CD4-positive, alpha-beta T cell treated with Interleukin-4 for 4 hours (primary cell): Measurements from ENCODE around the gene PLXND1.

Experiments
- DNase-seq: peaks from one replicate; pipeline ENCODE4 v3.0.0-alpha.2; 2020

PLXND1 gene

DNA sequence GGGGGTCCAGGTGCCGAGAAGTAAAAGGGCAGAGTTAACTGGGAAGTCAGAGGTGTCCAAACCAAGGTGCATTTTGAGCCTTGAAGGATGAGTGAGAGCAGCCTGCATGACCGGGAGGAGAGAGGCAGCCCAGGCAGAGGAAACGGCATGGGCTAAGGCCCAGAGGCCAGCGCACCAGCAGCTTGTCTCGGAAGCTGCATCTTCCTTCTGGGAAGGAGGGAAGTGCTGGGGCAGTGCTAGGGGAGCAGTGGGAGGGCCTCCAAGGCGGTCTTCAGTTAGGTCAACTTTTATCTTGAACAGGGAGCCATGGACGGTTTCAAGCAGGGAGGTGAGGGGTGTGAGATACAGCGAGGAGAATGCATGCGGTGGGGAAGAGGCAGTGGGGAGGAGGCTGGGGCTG lies 62.5 kb downstream of the PLXND1 start:
- DNase-seq = no peak

DNA sequence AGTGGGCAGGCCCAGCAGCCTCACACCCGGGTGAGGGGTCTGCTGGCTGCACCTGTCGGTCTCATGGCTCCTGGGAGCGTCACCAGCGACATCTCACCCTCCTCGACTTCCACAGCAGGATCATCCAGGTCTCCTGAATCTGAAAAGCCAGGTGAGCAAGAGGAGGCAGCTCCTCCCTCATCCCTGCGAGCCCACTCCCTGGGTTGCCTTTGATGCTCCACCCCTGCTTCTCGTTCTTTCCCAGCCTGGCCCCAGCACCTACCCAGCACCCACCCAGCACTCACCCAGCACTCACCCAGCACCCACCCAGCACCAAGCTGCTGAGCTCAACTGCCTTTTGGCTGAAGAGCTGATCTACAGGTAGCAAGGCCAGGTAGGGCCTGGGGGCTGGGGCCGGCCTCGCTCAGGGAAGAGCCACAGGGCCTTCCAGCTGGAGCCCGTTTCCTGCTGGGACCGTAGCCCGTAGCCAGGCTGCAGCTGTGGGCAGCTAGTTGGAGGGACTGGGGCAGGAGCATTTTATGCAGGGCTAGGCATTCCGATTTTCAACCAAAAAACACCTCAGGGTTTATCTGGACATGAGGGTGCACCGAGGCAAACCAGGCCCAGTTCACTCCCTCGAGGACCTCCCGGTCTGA lies 63.2 kb downstream of the PLXND1 start, which contains the start of gene H1-8:
TSS of gene H1-8 (plus strand) at position 20 of the 635 bp plus-strand sequence. CDS start at position 64, 44 bp downstream.
- DNase-seq = no peak

DNA sequence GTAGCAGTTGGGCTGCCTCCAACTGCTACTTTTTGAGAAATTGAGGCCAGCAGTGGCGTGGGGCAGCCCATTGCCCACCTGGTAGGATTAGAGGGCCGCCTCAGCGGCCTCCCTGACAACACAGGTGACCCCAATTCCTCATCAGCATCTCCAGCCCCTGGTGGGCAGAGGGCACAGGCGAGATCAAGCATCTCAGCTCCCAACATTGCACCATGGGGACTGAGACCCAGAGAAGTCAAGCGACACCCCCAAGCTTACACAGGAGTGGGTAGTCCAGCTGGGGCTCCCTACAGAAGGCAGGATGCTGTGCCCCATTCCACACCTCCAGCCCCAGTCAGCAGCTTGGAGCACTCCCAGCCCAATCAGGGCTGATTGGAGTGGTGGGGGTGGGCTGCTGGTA lies 63.7 kb downstream of the PLXND1 start:
- no peak for DNase-seq

DNA sequence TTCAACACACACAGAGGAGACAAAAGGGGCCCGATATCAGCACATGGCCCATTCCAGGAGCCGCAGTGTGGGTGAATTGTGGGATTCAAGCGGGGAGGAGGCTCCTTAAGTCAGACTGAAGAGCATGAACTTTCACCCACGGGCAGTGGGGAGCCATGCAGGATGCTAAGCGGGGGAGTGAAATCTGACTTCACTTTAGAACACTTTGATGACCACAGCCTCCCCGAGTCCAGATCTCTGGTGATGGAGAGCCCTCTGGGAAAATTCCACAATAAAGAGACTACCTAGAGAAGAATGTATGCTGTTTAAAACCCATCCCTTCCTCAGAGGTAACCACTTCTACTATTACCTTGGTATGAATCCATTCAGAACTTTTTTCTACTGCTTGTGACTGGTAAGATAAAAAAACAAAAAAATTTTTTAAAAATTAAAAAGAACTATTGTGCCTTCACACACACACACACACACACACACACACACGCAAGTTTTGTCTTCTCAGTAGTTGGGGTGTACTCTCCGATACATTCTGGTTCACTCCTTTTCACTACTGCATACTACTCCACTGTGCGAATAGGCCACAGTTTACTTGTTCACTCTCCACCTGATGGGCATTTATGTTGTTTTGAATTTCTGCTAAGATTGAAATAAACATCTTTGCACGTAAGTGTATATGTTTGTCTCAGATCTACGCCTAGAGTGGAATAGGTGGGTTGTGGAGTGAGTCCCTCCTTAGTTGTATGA lies 65.5 kb downstream of the PLXND1 start:
- no peak for DNase-seq

DNA sequence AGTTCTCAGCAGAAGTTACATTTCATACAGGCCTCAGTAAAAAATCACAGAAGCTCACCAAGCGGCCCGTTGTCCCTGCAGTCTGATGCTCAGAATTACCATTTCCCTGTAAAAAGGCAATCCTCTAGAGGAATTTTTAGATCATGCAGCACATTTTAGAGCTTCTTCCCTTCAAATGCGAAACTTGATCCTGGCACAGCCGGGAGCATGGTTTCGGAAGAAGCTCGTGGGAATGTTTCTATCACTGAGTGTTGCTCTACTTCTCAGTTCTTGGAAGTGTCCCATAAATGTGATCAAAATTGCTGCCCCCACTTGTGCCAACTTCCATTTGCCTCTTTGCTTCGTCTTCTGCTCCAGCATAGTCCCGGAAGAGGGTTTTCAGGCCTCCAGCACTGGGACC lies 67.3 kb downstream of the PLXND1 start:
- DNase-seq = no peak

DNA sequence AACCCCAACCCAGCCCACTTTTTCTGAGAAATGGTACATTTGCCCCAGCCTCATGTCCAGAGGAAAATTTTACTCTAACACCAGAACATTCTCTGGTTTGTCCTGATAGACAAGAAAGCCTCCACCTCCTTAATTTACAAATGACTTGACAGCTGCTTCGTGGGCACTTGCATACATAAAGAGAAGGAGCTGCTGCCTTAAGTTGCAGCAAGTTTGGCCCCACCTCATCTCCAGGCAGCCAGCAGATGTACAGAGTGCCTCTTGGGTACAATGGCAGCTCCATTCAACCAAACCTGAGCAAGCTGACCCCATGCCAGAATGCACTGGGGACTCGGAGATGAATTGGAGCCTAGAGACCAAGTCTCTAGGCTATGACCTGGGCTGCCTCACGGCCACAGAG lies 69.7 kb downstream of the PLXND1 start:
- no peak for DNase-seq

DNA sequence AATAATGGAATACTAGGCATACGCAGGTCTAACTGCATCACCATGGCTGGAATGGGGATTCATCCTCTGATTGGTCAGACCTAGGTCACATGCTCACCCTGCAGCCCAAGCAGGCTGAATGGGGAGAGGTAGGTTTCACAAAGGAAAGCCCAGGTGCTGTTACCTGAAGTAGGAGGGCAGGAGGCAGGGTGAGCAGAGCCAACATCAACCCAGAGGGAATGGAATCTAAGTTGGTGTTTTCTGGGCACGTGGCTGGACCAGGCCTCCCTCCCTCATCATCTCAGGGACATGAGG lies 70.2 kb downstream of the PLXND1 start:
- DNase-seq = no peak

DNA sequence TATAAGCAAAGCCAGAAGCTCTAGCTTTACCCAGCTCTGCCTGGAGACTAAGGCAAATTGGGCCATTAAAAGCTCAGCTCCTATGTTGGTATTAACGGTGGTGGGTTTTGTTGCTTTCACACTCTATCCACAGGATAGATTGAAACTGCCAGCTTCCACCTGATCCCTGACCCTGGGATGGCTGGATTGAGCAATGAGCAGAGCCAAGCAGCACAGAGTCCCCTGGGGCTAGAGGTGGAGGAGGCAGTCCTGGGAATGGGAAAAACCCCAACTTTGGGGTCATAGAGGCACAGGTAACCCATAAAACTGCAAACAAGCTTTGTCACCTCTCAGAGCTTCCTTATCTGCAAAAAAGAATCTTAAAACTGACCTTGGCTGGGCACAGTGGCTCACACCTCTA lies 71.4 kb downstream of the PLXND1 start:
- DNase-seq = no peak

DNA sequence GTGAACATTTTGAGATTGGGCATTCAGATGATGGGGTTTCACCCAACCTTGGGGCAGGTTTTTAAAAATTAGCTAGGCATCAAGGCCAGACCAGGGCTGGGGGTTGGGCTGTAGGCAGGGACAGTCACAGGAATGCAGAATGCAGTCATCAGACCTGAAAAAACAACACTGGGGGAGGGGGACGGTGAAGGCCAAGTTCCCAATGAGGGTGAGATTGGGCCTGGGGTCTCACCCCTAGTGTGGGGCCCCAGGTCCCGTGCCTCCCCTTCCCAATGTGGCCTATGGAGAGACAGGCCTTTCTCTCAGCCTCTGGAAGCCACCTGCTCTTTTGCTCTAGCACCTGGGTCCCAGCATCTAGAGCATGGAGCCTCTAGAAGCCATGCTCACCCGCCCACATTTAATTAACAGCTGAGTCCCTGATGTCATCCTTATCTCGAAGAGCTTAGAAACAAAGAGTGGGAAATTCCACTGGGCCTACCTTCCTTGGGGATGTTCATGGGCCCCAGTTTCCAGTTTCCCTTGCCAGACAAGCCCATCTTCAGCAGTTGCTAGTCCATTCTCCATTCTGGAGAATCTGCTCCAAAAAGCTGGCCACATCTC lies 71.9 kb downstream of the PLXND1 start:
- DNase-seq = no peak

DNA sequence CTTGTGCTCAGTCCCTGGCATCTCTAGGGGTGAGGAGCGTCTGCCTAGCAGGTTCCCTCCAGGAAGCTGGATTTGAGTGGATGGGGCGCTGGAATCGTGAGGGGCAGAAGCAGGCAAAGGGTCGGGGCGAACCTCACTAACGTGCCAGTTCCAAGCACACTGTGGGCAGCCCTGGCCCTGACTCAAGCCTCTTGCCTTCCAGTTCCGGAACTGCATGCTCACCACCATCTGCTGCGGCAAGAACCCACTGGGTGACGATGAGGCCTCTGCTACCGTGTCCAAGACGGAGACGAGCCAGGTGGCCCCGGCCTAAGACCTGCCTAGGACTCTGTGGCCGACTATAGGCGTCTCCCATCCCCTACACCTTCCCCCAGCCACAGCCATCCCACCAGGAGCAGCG lies 73.1 kb downstream of the PLXND1 start:
- no peak for DNase-seq

DNA sequence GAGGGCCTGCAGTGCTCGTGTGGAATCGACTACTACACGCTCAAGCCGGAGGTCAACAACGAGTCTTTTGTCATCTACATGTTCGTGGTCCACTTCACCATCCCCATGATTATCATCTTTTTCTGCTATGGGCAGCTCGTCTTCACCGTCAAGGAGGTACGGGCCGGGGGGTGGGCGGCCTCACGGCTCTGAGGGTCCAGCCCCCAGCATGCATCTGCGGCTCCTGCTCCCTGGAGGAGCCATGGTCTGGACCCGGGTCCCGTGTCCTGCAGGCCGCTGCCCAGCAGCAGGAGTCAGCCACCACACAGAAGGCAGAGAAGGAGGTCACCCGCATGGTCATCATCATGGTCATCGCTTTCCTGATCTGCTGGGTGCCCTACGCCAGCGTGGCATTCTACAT lies 74.2 kb downstream of the PLXND1 start:
- DNase-seq = no peak

DNA sequence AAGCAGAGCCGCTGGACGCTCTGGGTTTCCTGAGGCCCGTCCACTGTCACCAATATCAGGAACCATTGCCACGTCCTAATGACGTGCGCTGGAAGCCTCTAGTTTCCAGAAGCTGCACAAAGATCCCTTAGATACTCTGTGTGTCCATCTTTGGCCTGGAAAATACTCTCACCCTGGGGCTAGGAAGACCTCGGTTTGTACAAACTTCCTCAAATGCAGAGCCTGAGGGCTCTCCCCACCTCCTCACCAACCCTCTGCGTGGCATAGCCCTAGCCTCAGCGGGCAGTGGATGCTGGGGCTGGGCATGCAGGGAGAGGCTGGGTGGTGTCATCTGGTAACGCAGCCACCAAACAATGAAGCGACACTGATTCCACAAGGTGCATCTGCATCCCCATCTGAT lies 74.8 kb downstream of the PLXND1 start:
- no peak for DNase-seq

DNA sequence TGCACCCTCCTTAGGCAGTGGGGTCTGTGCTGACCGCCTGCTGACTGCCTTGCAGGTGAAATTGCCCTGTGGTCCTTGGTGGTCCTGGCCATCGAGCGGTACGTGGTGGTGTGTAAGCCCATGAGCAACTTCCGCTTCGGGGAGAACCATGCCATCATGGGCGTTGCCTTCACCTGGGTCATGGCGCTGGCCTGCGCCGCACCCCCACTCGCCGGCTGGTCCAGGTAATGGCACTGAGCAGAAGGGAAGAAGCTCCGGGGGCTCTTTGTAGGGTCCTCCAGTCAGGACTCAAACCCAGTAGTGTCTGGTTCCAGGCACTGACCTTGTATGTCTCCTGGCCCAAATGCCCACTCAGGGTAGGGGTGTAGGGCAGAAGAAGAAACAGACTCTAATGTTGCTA lies 75.7 kb downstream of the PLXND1 start:
- no peak for DNase-seq

DNA sequence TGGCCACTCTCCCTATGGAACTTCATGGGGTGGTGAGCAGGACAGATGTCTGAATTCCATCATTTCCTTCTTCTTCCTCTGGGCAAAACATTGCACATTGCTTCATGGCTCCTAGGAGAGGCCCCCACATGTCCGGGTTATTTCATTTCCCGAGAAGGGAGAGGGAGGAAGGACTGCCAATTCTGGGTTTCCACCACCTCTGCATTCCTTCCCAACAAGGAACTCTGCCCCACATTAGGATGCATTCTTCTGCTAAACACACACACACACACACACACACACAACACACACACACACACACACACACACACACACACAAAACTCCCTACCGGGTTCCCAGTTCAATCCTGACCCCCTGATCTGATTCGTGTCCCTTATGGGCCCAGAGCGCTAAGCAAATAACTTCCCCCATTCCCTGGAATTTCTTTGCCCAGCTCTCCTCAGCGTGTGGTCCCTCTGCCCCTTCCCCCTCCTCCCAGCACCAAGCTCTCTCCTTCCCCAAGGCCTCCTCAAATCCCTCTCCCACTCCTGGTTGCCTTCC lies 76.2 kb downstream of the PLXND1 start:
- DNase-seq = no peak

DNA sequence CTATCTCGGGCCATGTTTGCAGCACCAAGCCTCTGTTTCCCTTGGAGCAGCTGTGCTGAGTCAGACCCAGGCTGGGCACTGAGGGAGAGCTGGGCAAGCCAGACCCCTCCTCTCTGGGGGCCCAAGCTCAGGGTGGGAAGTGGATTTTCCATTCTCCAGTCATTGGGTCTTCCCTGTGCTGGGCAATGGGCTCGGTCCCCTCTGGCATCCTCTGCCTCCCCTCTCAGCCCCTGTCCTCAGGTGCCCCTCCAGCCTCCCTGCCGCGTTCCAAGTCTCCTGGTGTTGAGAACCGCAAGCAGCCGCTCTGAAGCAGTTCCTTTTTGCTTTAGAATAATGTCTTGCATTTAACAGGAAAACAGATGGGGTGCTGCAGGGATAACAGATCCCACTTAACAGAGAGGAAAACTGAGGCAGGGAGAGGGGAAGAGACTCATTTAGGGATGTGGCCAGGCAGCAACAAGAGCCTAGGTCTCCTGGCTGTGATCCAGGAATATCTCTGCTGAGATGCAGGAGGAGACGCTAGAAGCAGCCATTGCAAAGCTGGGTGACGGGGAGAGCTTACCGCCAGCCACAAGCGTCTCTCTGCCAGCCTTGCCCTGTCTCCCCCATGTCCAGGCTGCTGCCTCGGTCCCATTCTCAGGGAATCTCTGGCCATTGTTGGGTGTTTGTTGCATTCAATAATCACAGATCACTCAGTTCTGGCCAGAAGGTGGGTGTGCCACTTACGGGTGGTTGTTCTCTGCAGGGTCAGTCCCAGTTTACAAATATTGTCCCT lies 76.9 kb downstream of the PLXND1 start:
- no peak for DNase-seq

DNA sequence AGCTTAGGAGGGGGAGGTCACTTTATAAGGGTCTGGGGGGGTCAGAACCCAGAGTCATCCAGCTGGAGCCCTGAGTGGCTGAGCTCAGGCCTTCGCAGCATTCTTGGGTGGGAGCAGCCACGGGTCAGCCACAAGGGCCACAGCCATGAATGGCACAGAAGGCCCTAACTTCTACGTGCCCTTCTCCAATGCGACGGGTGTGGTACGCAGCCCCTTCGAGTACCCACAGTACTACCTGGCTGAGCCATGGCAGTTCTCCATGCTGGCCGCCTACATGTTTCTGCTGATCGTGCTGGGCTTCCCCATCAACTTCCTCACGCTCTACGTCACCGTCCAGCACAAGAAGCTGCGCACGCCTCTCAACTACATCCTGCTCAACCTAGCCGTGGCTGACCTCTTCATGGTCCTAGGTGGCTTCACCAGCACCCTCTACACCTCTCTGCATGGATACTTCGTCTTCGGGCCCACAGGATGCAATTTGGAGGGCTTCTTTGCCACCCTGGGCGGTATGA lies 77.8 kb downstream of the PLXND1 start, which contains the start of gene RHO:
TSS of gene RHO (plus strand) at position 51 of the 512 bp plus-strand sequence. CDS start at position 146, 95 bp downstream.
- no peak for DNase-seq

DNA sequence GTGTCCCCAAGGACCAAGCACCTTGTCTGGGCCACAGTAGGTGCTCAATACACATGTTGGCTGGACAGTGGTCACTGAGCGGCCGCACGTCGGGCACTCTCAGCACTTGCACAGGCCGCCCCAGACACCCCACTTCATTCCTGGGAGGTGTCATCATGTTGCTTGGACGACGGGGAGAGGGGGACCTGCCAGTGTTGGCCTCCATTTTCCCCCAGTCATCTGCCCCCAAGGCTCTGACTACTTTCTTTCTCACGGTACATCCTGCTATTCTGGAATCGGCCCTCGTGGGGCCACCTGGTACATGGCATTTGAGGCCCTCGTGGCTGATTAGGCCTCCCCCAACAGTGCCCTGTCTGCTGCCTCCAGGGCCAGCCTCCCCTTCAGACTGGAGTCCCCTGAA lies 79.2 kb downstream of the PLXND1 start:
- no peak for DNase-seq

DNA sequence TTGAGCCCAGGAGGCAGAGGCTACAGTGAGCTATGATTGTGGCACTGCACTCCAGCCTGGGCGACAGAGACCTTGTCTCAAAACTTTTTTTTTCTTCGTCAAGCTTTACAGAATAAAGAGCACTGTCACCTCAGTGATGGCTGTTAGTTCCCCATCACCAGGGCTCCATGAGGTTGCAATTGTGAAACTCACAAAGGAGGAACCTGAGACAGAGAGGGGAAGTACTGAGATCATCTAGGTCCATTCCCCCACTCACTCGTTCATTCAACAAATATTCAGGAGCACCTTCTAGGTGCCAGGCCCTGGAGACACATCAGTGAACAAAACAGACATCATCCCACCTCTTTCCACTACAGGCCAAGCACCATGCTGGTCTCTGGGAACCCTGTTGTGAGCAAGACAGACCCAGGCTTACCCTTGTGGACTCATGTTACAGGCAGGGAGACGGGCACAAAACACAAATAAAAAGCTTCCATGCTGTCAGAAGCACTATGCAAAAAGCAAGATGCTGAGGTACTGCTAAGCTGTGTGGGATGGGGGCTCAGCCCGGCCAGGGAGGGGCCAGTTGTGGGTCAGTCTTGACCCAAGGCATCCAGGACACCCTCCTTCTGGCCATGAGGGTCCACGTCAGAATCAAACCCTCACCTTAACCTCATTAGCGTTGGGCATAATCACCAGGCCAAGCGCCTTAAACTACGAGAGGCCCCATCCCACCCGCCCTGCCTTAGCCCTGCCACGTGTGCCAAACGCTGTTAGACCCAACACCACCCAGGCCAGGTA lies 80.2 kb downstream of the PLXND1 start:
- DNase-seq = peak; percentile 8

DNA sequence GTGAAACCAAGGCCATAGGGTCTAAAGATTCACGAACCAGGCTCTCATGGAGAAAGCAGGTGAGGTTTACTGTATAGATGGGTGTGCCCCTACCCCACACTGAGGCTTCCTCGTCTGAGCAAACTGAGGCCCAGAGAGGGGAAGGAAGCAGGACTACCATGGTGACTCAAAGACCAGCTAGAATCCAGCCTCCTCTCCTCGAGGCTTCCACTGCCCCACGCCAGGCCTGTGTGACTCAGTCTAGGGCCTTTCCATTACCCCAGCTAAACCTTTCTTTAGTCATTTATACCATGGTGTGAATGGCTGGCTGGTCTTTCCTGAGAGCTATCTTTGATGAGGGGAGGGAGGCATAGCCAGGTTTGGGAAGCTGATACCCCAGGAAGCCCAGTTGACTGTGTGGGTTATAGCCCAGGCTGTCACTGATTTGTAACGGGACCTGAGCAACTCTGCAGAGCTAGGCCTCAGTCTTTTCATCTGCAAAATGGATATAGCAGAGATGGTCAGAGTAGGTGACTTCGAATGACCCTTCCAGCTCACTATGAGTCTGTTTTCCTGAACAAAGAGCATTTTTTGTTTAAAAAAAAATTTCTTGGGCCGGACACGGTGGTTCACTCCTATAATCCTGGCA lies 81.0 kb downstream of the PLXND1 start:
- no peak for DNase-seq

DNA sequence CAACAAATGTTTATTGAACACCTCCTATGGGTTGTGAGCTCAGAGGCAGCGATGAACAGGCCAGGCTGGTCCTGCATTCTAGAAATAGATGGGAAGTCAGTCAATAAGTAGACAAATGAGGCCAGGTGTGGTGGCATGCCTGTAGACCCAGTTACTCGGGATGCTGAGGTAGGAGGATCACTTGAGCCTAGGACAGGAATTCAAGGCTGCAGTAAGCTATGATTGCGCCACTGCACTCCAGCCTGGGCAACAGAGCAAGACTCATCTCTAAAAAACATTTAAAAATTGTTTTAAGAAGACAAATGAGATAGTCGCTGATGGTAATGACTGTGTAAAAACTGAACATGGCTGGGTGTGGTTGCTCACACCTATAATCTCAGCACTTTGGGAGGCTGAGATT lies 82.4 kb downstream of the PLXND1 start:
- DNase-seq = no peak

DNA sequence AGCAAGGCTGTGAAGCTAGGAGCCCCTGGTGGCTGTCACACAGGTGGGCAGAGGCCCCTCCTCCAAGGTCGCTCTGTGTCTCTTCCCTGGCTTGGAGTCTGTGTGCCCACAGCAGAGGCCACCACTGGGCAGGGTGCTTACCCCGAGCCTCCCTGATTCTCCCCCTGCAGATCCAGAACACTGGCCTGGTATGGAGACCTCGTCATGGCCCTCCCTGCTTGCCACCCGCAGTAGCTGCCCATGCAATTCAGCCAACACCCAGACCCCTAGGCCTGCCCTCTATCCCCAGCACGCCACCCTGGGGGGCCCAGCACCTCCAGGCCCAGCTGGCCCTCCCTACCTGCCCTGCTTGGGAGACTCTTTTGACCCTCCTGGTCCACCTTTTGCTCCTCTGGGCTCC lies 83.5 kb downstream of the PLXND1 start:
- DNase-seq = no peak

DNA sequence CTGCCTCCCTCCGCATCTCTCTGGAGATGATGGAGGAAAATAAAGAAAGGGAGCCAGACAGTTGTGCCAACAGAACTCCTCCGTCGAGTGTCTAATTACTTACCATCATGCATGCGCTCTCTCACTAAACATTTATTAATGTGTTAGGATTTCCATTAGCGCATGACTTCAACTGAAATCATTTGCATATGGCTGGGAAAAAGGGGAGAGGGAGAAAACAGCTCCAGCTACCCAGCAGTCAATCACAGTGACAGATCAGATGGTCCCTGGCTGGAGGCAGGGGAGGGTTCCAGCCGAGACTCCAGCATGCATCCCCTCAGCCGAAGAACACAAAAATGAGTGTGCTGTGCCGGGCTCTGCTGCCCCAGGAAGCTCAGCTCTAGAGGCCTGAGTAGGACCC lies 84.9 kb downstream of the PLXND1 start:
- no peak for DNase-seq
